ENCODE data around the gene CILP2.

Gene CILP2

GRCh38 chr19:19529783-19530422, 8.2 kb upstream of the CILP2 start:
- DNase-seq, result no peak

- DNase-seq, result peak in 15 of 58 donors; percentile 11 to 51 (median 29)
Observed at GRCh38 chr19:19530423-19530804, 7.7 kb upstream of the CILP2 start.

GRCh38 chr19:19530889-19531288, 7.2 kb upstream of the CILP2 start:
- no peak for DNase-seq

- DNase-seq, result peak in 56 of 58 donors; percentile 12 to 96 (median 64)
Observed at GRCh38 chr19:19531951-19532805, 5.9 kb upstream of the CILP2 start.

- no peak for DNase-seq
Observed at GRCh38 chr19:19532806-19533701, 5.0 kb upstream of the CILP2 start.

- no peak for DNase-seq
Observed at GRCh38 chr19:19533841-19534240, 4.2 kb upstream of the CILP2 start.

- no peak for DNase-seq
Observed at GRCh38 chr19:19534556-19535265, 3.4 kb upstream of the CILP2 start.

GRCh38 chr19:19535311-19536191, 2.5 kb upstream of the CILP2 start:
- DNase-seq, result no peak

GRCh38 chr19:19537075-19538048, 703 bp upstream of the CILP2 start:
- peak in 1 of 58 donors; percentile 9 for DNase-seq

GRCh38 chr19:19538785-19539166, 711 bp downstream of the CILP2 start:
- DNase-seq, result no peak

GRCh38 chr19:19539698-19540063, 1.6 kb downstream of the CILP2 start:
- DNase-seq, result no peak

- DNase-seq, result peak in 14 of 58 donors; percentile 10 to 57 (median 22)
Observed at GRCh38 chr19:19540064-19540714, 2.1 kb downstream of the CILP2 start.

- DNase-seq, result peak in 6 of 58 donors; percentile 8 to 46 (median 25)
Observed at GRCh38 chr19:19540715-19541515, 2.9 kb downstream of the CILP2 start.

GRCh38 chr19:19541616-19542015, 3.6 kb downstream of the CILP2 start:
- no peak for DNase-seq

- no peak for DNase-seq
Observed at GRCh38 chr19:19542507-19542906, 4.4 kb downstream of the CILP2 start.

- no peak for DNase-seq
Observed at GRCh38 chr19:19543101-19543500, 5.0 kb downstream of the CILP2 start.

- DNase-seq, result no peak
Observed at GRCh38 chr19:19543640-19544039, 5.6 kb downstream of the CILP2 start.

Data from anterior cingulate cortex (tissue), 58 donors.